T47D (cell line): ENCODE data around the gene OR8D1.

Experiments used
- DNase-seq, 2 experiments: peaks; one replicate each; pipeline versions ENCODE4 v3.0.0 to v3.0.0-alpha.2; 2011 to 2012; ENCODE audit warnings: low read depth in 1 of 2, low spot score in 1 of 2
- JUND ChIP-seq: IDR thresholded peaks from 2 replicates; pipeline ENCODE4 v1.6.1; 2012; ENCODE audit warnings: low read depth
- in situ Hi-C: cut with HindIII; loops from 2 replicates; pipeline ENCODE4 v1.10.0; 2016; ENCODE audit warnings: low sequenced_read_pairs, low pct_unique_long_range_greater_than_20kb

The OR8D1 gene

DNA sequence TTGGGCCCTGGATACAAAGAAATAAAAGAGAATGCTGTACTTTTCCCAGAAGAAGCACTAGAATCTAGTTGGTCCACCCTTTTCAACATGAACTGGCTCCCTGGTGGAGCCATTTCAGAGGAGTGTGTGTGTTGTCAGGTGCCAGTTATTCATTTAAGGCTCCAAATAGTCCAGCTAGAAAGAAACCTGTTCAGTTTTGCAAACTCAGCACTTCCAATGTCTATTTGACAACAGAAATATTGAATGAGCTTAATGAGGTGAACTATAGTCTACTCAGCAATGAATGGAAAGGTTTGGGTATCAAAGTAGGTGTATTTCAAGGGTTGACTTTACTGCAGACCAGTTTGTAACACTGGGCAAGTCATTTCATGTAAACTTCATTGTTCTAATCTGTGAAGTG lies 2.1 kb downstream of the OR8D1 start:
- DNase-seq: no peak
- no peak for TF ChIP-seq JUND
- in situ Hi-C loops: no loop called here

DNA sequence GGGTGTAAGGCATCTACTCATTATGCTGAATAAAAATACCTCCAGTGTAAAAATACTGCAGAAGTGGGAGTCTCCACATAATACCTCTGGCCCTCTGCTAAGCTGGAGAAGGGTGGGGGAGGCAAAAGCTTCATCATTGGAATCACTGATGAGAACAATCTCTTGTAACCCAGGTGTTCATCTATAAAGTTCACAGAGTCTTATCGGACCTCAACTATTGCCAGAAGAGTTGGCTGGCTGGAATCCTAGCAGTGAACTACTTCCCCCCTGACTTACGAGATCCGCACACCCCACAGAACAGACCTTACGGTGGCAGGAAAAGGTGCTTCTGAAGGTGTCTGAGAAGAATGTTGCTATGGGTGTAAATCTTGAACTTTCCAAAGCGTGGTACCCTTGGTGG lies 2.5 kb downstream of the OR8D1 start:
- DNase-seq: no peak
- in situ Hi-C loops: no loop called here
- TF ChIP-seq JUND: no peak

DNA sequence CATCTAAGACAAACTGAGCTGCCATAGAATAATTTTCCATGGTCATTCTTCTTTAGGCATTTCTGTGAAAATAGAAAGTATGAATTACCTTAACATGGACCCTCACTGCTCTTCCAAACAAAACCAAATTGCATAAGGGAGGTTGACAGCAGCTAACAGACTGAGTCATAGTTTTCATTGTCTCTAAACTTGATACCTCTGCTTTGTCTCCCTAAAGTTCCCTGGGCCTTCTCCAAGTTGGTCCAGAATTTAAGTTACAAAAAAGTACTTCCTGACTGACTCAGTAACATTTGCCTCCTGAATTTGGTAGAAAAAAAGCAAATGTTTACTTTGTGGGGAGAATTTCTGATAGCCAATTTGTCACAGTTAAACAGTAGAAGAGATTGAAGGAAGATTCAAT lies 3.0 kb downstream of the OR8D1 start:
- in situ Hi-C loops: no loop called here
- DNase-seq: no peak
- no peak for TF ChIP-seq JUND

DNA sequence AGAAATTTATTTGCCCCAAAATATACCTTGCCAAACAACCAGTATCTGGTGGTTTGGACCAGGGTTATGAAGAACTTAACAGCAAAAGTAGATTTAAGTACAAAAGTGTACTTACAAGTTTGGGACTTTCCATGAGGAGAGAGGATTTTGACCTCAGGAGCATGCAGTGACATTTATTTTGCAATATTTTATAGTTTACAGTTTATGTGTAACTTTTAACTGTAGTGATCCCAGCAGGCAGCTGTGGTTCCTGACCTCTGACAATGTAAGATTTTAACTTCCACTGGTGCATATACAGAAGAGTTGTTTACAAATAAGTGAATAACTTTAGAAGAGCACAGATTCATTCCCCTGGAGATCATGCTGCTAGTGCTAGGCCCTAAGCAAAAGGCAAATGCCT lies 6.7 kb downstream of the OR8D1 start:
- no peak for DNase-seq
- no peak for TF ChIP-seq JUND
- in situ Hi-C loops: no loop called here

DNA sequence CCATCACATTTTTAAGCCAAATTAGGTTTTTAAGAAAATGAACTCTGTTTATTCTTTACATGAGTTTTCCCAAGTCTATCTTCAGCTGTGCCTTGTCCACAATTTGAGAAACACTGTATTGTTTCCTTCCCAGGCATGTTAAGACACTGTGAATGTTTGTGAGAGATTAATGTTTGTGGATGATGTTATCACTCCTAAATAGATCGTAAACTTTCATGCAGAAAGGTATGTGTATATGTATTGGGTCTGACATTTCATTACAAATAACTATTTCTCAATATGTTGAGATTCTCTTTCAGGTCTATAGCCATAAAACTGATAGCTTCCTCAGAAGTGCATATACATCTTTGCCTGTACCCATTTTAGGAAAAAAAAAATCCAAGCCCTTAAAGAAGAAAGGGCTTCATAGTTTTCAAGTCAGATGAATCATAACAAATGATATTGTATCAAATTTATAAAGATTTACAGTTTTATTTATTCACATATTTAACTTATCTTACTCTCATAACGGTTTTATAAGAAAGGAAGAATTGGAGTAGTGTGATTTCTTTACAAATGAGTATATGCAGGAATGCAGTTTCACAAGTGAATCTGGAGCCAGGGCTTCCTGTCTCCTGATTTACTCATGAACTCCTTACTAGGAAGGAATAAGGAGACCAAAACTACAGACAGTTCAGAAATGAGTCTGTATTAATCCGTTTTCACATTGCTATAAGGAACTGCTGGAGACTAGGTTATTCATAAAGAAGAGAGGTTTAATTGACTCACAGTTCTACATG lies 11.2 kb downstream of the OR8D1 start:
- DNase-seq: peak in 1 of 2 experiments; percentile 27
- in situ Hi-C loops: no loop called here
- no peak for TF ChIP-seq JUND

DNA sequence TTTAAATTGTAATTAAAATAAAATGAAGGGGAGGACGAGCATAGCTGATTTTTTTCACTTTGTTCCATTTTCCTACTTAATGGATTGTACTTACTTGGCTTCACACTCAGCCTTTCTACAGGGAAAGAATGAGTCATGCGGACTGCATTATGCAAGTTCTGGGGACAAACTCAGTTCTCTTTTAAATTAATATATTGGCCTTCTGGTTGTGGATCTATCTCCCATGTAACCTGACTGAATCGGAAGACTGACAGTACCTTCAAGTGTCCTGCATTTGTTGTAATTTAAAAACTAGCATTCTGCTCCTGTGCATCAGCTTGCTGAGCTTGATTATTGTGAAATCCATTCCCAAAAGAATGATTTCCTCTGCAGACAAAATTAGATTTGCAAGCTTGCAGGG lies 12.2 kb downstream of the OR8D1 start:
- DNase-seq: no peak
- TF ChIP-seq JUND: no peak
- in situ Hi-C loops: no loop called here

DNA sequence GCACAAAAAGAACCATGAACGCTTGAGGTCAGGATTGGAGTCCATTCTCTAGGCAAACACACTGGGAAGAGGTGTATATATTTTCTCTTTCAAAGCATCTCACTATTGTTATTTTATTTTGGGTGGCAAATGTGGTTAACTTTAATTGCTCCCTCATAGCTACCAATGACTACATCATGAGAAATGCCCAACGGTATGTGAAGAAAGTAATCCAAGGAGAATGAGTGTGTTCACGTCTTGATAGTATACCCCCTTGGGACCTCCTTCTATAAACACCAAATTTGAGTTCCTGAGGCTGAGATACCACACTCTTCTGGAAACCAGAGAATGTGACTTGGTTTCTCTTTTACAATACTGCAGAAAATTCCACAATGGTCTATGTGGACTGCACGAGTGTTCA lies 15.8 kb downstream of the OR8D1 start:
- in situ Hi-C loops: no loop called here
- no peak for DNase-seq
- TF ChIP-seq JUND: no peak

DNA sequence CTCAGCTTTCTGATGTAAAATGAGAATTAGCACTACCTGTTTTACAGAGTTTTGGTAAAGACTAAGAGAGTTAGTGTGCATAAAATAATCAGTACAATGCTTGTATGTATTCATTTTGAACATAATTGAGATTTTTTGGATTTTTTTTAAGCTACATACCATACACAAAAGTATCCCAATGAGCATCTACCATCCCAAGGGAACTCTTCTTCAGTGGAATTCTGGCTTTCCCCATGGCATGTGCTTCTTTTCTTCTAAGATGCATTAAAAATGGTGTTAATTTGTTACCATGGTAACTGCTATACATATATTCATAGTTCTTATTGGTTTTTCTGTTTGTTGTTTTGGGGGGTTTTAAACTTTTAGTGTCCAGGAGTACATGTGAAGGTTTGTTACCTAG lies 17.7 kb downstream of the OR8D1 start:
- no peak for TF ChIP-seq JUND
- no peak for DNase-seq
- in situ Hi-C loops: no loop called here

DNA sequence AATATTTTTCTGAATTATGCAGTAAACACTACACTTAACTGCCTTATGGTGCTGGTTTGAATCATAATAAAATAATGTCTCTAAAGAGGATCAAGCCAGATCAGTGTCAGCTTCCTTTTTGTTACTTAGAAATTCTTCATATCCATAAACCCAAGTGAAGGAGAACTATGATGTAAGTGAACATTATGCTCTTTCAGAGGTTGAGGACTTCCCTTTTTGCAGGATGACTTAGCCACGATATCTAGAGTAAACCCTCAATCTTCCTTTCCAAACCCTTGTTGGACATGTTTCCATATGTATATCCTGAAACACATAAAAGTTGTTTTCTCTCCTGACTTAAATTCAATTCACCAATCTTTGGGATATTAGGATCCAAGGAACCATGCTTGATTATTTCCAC lies 19.1 kb downstream of the OR8D1 start:
- in situ Hi-C loops: no loop called here
- TF ChIP-seq JUND: no peak
- DNase-seq: no peak

DNA sequence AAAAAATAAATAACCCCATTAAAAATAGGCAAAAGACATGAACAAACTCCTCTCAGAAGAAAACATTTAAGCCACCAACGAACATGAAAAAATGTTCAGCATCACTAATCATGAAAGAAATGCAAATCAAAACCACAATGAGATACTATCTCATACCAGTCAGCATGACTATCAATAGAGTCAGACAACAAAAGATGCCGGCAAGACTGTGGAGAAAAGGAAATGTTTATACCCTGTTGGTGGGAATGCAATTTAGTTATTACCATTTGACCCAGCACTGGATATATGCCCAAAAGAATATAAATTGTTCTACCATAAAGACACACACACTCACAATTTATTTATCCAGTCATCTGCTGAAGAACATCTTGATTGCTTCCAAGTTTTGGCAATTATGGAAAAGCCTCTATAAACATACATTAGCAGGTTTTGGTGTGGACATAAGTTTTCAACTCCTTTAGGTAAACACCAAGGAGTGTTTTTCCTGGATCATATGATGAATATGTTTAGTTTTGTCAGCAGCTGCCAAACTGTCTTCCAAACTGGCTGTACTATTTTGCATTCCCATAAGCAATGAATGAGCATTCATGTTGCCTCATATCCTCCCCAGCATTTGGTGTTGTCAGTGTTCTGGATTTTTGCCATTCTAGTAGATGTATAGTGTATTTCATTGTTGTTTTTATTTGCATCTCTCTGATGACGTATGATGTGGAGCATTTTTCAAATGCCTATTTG lies 28.0 kb downstream of the OR8D1 start:
- in situ Hi-C loops: no loop called here
- TF ChIP-seq JUND: no peak
- DNase-seq: peak in 1 of 2 experiments; percentile 56

DNA sequence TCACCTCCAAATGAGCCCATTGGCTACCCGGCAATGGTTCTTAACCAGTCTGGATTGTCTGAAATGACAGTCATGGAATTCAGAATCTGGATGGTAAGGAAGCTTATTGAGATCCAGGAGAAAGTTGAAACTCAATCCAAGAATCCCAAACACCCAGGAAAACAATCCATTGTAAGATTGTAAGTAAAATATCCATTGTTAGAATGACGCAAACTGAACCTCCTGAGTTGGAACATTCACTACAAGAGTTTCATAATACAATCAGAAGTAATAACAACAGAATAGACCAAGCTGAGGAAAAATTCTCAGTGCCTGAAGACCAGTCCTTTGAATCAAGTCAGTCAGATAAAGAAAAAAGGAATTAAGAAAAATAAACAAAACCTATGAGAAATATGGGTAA lies 35.5 kb downstream of the OR8D1 start:
- TF ChIP-seq JUND: no peak
- in situ Hi-C loops: no loop called here
- no peak for DNase-seq

DNA sequence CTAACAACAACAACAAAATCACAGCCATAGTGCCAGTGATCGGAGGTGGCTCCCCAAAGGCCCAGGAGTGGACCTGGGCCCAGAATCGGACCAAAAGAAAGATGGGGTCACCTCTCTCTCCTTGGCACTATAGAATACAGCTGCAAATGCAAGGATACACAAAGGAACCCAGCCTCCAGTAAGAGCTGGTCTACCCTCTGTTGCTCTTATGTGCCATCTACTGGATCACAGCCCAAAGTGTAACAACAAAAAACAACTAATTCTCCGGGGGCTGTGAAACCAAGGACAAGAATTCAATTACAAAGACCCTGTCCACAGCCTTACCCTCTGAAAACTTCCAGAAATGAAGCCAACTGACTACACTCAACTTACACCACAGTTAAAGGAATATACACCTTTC lies 35.9 kb downstream of the OR8D1 start:
- in situ Hi-C loops: no loop called here
- TF ChIP-seq JUND: no peak
- no peak for DNase-seq

DNA sequence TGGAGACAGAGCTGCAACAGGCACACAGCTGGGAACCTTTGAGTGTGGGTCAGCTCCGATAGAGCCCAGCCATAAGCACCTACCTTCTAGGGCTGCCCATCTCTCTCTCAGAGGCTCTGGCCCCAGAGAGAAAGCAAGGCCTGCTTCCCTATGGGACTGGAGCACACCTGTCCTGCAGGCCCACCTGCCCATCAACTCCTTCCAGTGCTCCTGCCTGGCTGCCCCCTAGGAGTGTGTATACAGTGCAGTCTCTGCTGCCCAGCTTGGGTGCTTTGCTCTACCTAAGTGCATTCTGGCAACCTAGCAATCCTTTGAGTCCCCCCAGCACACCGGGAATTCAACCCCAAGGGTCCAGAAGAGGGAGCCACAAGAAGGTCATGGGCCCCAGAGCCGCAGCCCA lies 36.5 kb downstream of the OR8D1 start:
- in situ Hi-C loops: no loop called here
- TF ChIP-seq JUND: no peak

DNA sequence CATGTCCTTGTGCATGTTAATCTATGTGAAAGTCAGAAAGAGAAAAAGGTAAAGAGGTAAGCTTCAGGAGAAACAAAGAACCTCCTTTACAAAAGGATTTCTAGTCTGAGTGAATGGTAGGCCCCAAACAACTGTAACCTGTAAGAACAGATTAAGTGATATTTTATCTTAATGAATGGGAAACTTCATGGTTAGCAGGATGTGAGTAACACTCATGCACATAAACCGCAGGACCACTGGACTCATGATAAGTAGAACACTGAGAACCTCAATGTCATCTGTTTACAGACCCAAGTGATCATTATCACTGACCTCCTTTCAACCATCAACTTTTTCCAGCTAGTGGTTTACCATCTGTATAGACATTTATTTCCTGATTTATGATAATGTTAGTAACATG lies 37.7 kb downstream of the OR8D1 start:
- TF ChIP-seq JUND: no peak
- no peak for DNase-seq

More for the DNA sequence above, 36.5 kb downstream of the OR8D1 start:
- no peak for DNase-seq

More for the DNA sequence above, 37.7 kb downstream of the OR8D1 start:
- in situ Hi-C loops: no loop called here
